GM12865 (cell line): Measurements from ENCODE around the gene TYRP1.

Source experiments
- DNase-seq: peaks from one replicate; pipeline ENCODE4 v3.0.0; 2010; ENCODE audit warnings: low read depth
- H3K4me3 ChIP-seq: 2 replicates; pipeline ENCODE4 v1.5.1; 2011; ENCODE audit warnings: mild to moderate bottlenecking, low read depth, low read length, control low read depth
- TF ChIP-seq, protein P1 (sequence below): IDR thresholded peaks from 2 replicates; pipeline ENCODE4 v1.5.1; 2011; ENCODE audit warnings: low read length, control low read depth, low read depth, inconsistent platforms; ENCODE audit not compliant: insufficient read depth; ENCODE audit errors: missing control alignments

The TYRP1 gene

DNA sequence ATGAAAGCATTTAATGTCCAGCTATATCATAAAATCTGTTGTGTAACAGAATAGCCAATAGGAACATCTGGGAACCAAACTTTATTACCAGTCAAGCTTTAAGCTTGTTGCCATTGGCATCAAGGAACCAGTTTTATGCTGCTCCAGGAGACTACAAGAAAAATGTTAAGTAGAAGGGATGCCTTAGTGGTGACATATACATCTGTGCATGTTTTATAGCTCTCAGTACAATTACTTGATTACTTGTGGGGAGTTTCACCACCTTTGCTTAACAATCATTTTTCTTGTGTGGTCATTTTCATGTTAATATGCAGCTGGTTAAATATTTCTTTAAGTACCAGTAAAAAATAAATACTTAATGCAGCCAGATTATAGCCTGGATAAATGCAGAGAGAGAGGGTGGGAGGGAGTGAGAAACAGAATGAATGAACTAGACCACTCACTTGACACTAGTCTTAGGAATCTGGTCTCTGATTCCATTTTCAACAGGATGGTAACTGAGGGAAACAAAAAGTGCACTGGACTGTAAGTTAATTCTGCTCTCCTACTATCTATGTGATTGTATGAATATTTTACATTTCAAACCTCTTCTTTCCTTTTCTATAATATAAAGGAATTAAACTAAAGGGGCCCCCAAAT lies 45.9 kb downstream of the TYRP1 start:
- H3K4me3 ChIP-seq, result no peak overlapping the region
- TF ChIP-seq, protein P1, sequence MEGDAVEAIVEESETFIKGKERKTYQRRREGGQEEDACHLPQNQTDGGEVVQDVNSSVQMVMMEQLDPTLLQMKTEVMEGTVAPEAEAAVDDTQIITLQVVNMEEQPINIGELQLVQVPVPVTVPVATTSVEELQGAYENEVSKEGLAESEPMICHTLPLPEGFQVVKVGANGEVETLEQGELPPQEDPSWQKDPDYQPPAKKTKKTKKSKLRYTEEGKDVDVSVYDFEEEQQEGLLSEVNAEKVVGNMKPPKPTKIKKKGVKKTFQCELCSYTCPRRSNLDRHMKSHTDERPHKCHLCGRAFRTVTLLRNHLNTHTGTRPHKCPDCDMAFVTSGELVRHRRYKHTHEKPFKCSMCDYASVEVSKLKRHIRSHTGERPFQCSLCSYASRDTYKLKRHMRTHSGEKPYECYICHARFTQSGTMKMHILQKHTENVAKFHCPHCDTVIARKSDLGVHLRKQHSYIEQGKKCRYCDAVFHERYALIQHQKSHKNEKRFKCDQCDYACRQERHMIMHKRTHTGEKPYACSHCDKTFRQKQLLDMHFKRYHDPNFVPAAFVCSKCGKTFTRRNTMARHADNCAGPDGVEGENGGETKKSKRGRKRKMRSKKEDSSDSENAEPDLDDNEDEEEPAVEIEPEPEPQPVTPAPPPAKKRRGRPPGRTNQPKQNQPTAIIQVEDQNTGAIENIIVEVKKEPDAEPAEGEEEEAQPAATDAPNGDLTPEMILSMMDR, result no peak
- no peak for DNase-seq

DNA sequence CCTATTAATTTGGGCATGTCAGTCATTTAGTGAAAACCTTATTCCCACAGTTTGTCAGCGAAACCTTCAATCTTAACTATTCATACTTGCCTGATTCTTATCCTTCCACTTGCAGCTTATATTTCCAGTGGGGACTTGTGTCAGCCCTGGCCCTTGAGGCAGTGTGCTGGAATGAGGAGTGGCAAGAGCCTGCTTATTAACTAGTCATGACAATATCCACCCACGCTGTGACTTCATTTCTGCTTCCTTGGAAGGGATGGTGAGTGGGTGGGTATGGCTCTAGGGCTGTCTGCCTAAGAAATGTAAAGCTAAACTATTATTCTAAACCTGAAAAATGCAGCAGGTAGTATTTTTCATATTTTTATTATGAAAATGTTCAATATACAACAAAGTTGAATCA lies 47.7 kb downstream of the TYRP1 start:
- TF ChIP-seq, protein P1, result no peak
- DNase-seq, result no peak
- H3K4me3 ChIP-seq, result no peak overlapping the region

DNA sequence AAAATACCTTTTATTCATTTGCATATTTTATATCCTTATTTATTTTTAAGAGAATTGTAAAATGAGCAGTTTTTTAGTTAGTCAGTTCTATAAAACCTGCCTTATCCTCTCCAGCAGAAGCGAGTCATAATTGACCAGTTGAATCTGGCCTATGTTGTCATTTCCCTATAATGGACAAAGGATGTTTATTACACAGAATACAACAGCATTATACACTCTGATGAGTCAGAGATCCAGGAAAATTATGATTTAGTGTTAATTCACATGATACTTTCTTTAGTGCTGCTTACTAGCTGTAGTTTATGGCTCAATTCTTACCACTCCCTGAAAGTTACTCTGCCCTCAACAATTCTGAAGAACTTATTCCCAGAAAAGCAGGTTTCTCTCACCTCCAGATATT lies 54.8 kb downstream of the TYRP1 start:
- TF ChIP-seq, protein P1, result no peak
- no peak for DNase-seq
- H3K4me3 ChIP-seq, result no peak overlapping the region

DNA sequence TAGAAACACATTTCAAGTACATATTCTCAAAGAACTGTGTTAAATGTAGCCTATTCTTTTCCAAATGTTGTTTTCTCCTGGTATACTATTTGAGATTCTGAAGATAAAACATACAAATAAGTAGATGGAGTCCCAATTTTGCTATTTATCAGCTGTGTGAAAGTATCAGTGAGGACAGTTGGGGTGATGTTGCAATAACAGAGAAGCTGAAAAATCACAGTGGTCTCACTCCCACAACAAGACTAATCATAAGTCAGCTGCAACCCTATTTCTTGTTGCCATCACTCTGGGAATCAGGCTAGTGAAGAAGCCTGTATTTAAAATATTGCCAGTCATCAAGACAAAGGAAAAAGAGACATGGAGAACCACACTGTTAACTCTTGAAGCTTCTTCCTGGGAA lies 55.8 kb downstream of the TYRP1 start:
- H3K4me3 ChIP-seq, result no peak overlapping the region
- no peak for DNase-seq
- TF ChIP-seq, protein P1, result no peak

DNA sequence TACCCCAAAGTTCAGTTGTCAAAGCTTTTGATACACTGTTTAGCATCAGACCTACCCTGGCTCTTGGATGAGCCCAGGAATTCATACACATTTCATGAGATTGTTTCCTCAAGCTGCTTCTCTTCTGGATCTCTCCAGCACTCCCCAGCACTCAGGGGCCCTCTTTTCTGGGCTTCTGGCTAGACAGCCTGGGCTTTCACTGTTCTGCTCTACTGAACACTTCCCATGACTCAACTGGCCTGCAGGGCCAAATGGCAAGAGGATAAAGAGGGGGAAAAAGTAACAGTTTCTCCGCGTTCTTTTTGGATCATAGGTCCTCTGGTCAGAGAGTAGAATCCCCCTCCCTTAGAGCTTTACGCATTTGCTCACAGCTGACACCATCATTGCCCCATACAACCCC lies 60.7 kb downstream of the TYRP1 start:
- TF ChIP-seq, protein P1, result no peak
- DNase-seq, result no peak

DNA sequence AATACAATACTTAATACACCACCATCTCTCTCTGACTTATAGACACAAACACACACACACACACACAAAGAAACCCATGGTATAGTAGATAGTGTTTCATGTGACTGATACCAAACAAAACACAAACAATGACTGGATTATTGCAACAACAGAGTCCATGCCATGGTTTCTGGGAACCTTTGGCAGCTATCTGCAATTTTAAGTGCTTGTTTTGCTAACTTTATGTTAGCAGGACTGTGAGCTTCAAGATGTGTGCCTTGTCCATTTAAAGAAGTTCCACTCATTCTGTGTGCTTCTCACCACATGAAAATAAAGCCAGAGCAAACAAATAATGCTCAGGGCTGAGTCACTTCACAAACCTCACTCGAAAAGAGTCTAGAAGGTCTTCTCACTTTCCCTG lies 66.6 kb downstream of the TYRP1 start:
- DNase-seq, result no peak
- H3K4me3 ChIP-seq, result no peak overlapping the region
- TF ChIP-seq, protein P1, result no peak

More for the DNA sequence above, 60.7 kb downstream of the TYRP1 start:
- no peak overlapping the region for H3K4me3 ChIP-seq
